ENCODE results near the gene CAMTA1. TPM values are rescaled to one million over a fixed set of nuclear protein-coding genes. Genes with fewer than 3 reads are reported as not detected.

The CAMTA1 gene
- total and polyA plus RNA-seq, 12 donors, result 123 to 265 (median 142) TPM

DNA sequence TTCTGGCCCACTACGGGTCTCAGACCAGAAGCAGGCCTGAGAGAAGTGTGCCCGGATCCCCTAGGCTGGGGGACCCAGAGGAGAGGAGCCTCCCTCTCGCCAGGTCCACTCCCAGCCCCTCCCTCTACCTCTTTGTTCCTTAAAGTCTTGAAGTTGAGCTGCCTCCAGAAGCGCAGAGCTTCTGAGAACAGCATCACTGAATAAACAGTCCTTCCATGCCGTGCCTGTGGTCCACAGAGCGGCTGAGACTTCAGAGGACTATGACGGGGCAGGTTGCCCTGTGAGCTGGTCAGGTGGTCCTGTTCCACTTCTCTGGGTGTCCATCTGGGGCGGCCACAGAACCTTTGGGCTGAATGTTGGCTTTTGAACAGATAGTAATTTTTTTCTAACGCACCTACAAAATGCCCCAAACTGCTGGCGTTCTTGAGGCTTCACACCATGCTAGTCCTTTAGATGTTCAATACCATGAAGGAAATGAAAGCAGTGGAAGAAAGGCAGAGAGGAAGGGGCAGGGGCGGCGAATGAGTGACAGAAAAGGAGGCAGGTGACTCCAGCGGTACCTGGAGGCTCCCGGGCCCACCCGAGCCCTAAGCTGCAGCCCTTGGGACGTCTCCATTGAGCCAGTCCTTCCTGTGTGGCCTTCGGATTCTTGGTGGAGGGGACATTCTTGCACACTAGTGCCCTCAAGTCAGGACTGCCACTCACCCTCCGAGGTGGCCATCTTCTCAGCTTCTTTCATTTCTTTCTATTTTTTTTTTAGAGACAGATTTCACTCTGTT lies 746.5 kb downstream of the CAMTA1 start:
- intact Hi-C loops (cut with DNase I), result loop anchor here in 1 of 10 donors (5.0 kb wide), 1 partner anchor 49 kb away; no protein-coding TSS in a partner anchor
- Histone ChIP-seq H3K27ac (no peak overlapping the region), H3K4me3 (no peak overlapping the region), H3K27me3 (peaks cover 0 to 19% (median 0%) of the 10 kb centered on the region in 7 donors), H3K9me3 (no peaks in the 10 kb centered on the region), H3K4me1 (no peaks in the 10 kb centered on the region), H3K36me3 (no peaks in the 10 kb centered on the region)
- WGBS, 2 donors, result 94% methylated on average over 18 of the region's 18 CpGs
- TF ChIP-seq, protein P1, sequence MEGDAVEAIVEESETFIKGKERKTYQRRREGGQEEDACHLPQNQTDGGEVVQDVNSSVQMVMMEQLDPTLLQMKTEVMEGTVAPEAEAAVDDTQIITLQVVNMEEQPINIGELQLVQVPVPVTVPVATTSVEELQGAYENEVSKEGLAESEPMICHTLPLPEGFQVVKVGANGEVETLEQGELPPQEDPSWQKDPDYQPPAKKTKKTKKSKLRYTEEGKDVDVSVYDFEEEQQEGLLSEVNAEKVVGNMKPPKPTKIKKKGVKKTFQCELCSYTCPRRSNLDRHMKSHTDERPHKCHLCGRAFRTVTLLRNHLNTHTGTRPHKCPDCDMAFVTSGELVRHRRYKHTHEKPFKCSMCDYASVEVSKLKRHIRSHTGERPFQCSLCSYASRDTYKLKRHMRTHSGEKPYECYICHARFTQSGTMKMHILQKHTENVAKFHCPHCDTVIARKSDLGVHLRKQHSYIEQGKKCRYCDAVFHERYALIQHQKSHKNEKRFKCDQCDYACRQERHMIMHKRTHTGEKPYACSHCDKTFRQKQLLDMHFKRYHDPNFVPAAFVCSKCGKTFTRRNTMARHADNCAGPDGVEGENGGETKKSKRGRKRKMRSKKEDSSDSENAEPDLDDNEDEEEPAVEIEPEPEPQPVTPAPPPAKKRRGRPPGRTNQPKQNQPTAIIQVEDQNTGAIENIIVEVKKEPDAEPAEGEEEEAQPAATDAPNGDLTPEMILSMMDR (IDR thresholded peaks at IDR 0.05), result no peak
- no peak for ATAC-seq
- no peak for DNase-seq

DNA sequence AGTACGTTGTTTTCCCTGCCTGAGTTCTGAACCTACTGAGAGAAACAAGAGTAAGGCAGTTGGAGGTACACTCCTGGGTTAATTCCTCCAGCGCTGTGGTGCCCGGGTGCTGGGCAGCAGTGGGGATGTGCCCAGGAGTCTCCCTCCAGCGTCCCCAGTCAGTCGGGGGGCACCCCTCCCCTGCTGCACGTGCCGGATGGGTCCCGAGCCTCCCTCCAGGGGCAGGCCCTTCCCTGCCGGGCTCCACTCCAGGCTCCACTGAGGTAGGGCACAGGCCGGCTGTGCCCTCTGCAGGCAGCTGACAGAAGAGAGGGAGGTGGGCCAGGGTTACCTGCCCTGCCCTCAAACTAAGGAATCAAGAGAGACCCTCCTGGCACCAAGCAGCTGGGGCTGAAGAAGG lies 747.8 kb downstream of the CAMTA1 start:
- 77 to 85% methylated on average over 10 of the region's 10 CpGs for WGBS, 2 donors
- H3K27me3 ChIP-seq, result peaks cover 0 to 22% (median 0%) of the 10 kb centered on the region in 7 donors
- H3K9me3 ChIP-seq, result no peaks in the 10 kb centered on the region
- no peak overlapping the region for H3K4me3 ChIP-seq
- ATAC-seq (peak in 3 of 8 donors; percentile 25 to 39 (median 28)), DNase-seq (no peak)
- no peaks in the 10 kb centered on the region for H3K36me3 ChIP-seq
- intact Hi-C loops (cut with DNase I), result loop anchor here in 1 of 10 donors (5.0 kb wide), 1 partner anchor 51 kb away; no protein-coding TSS in a partner anchor
- no peaks in the 10 kb centered on the region for H3K4me1 ChIP-seq
- TF ChIP-seq, protein P1 (IDR thresholded peaks at IDR 0.05), result peak in 1 of 9 donors; percentile 7
- no peak overlapping the region for H3K27ac ChIP-seq

DNA sequence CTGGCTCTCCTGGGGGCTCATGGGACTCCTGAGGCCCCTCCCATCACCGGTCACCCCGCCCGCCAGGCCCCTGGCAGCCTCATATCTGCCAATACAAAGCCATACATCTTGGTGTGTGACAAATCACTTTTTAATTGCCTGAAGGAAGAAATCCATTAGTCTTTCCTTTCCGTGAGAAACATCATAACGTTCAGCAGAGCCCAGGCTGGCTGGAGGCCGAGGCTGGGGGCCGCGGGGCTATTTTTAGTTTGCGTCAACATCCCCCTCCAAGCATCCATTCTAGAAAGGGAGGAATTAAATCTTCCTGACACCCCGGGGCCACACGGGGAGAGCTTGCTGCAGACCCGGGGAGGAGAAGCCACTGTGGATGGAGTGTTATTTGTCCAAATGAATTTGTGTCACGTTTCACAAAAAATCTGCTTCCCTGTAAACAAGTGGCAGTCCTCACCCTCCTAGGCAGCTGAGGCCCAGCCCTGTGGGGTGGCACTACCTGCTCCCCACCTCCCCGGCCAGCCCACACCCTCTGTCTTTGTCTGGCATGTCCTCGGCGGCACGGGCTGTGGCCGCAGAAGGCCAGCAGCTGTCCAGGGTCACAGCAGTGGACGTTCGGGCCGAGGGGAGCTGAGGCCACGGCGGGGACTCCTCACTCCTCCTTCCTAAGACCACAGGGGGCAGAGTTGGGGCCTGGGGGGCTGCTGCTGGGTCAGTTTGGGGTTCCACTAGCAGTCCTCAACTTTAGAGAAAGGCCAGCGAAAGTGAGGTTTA lies 749.0 kb downstream of the CAMTA1 start:
- no peak for DNase-seq
- 43 to 48% methylated on average over 24 of the region's 24 CpGs for WGBS, 2 donors
- Histone ChIP-seq H3K36me3 (no peaks in the 10 kb centered on the region), H3K27me3 (peaks cover 0 to 22% (median 0%) of the 10 kb centered on the region in 7 donors), H3K4me3 (no peak overlapping the region), H3K27ac (no peak overlapping the region), H3K9me3 (no peaks in the 10 kb centered on the region), H3K4me1 (peaks cover 0 to 8% (median 0%) of the 10 kb centered on the region in 9 donors)
- intact Hi-C loops (cut with DNase I), result loop anchor here in 1 of 10 donors (5.0 kb wide), 1 partner anchor 52 kb away; no protein-coding TSS in a partner anchor
- no peak for ATAC-seq
- TF ChIP-seq, protein P1 (IDR thresholded peaks at IDR 0.05), result no peak

DNA sequence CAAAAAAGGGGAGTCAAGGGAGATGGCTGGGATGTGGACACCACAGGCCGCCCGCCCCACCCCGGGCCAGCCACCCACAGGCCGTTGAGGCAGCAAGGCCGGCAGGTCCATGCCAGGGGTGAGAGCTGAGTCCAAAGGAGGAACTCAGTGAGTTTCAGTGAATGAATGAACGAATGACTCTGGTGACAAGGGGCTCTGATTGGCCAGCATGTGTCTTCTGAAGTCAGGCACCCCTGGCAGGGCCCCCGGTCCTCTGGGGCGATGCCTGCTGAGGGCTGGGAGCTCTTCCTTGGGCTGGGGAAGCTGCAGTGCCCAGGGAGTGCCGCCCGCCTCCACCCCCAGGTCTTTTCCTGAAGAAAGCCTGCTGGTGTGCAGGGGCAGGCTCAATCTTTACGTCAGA lies 749.8 kb downstream of the CAMTA1 start:
- peaks cover 0 to 22% (median 0%) of the 10 kb centered on the region in 7 donors for H3K27me3 ChIP-seq
- 93 to 97% methylated on average over 11 of the region's 11 CpGs for WGBS, 2 donors
- H3K36me3 ChIP-seq, result no peaks in the 10 kb centered on the region
- ATAC-seq (no peak), DNase-seq (no peak)
- TF ChIP-seq, protein P1 (IDR thresholded peaks at IDR 0.05), result no peak
- intact Hi-C loops (cut with DNase I), result no loop called here
- no peaks in the 10 kb centered on the region for H3K9me3 ChIP-seq
- peaks cover 0 to 13% (median 0%) of the 10 kb centered on the region in 9 donors for H3K4me1 ChIP-seq
- H3K27ac ChIP-seq, result no peak overlapping the region
- H3K4me3 ChIP-seq, result no peak overlapping the region
